ENCODE data around the gene ECE1. TPM values are rescaled to one million over a fixed set of nuclear protein-coding genes. Genes with fewer than 3 reads are reported as not detected.
A peak's percentile ranks its signal among the peaks of the same experiment; 100 is the strongest.

The ECE1 gene
- total and polyA plus RNA-seq, 10 donors: 17.2 to 142 (median 105) TPM

- intact Hi-C loops (cut with DNase I; ENCODE audit: low total_unique reads): no loop called here
- no peak overlapping the region for H3K4me3 ChIP-seq
- H3K4me1 ChIP-seq: peaks cover 0 to 86% (median 37%) of the 10 kb centered on the region in 6 donors
- WGBS, 5 donors: 86 to 99% (median 96%) methylated on average over 2 of the region's 2 CpGs
- DNase-seq: no peak
- no peaks in the 10 kb centered on the region for H3K27me3 ChIP-seq (replicated peaks in 1 of 7)
- peak overlapping the region in 3 of 8 donors; percentile 8 to 33 (median 12) for H3K27ac ChIP-seq
- H3K9me3 ChIP-seq: no peaks in the 10 kb centered on the region
- H3K36me3 ChIP-seq: peaks cover 0 to 9% (median 0%) of the 10 kb centered on the region in 6 donors
- no peak for TF ChIP-seq CTCF (IDR thresholded peaks at IDR 0.05 in 8 of 11, conservative IDR thresholded peaks at IDR 0.05 in 3 of 11)
These were observed 24.6 kb upstream of the ECE1 start for GRCh38 chr1:21314743-21315396.

- WGBS, 5 donors: 65 to 76% (median 70%) methylated on average over 19 of the region's 19 CpGs
- Histone ChIP-seq H3K9me3 (no peaks in the 10 kb centered on the region), H3K36me3 (peaks cover 0 to 9% (median 0%) of the 10 kb centered on the region in 6 donors), H3K4me3 (no peak overlapping the region), H3K27me3 (replicated peaks in 1 of 7) (no peaks in the 10 kb centered on the region), H3K27ac (peak overlapping the region in 3 of 8 donors; percentile 8 to 33 (median 12)), H3K4me1 (peaks cover 0 to 84% (median 38%) of the 10 kb centered on the region in 6 donors)
- intact Hi-C loops (cut with DNase I; ENCODE audit: low total_unique reads): no loop called here
- no peak for DNase-seq
- TF ChIP-seq POLR2AphosphoS5 (IDR thresholded peaks at IDR 0.05) (no peak), POLR2A (IDR thresholded peaks at IDR 0.05) (no peak), CTCF (IDR thresholded peaks at IDR 0.05 in 8 of 11, conservative IDR thresholded peaks at IDR 0.05 in 3 of 11) (no peak)
These were observed 23.8 kb upstream of the ECE1 start for GRCh38 chr1:21313886-21314721.

- Histone ChIP-seq H3K4me1 (peaks cover 0 to 84% (median 40%) of the 10 kb centered on the region in 6 donors), H3K4me3 (no peak overlapping the region), H3K9me3 (no peaks in the 10 kb centered on the region), H3K36me3 (peaks cover 0 to 9% (median 0%) of the 10 kb centered on the region in 6 donors), H3K27me3 (replicated peaks in 1 of 7) (no peaks in the 10 kb centered on the region), H3K27ac (peak overlapping the region in 2 of 8 donors; percentile 12 to 33)
- WGBS, 5 donors: 64 to 83% (median 76%) methylated on average over 6 of the region's 6 CpGs
- TF ChIP-seq POLR2A (IDR thresholded peaks at IDR 0.05): no peak
- TF ChIP-seq POLR2AphosphoS5 (IDR thresholded peaks at IDR 0.05): no peak
- TF ChIP-seq CTCF (IDR thresholded peaks at IDR 0.05 in 8 of 11, conservative IDR thresholded peaks at IDR 0.05 in 3 of 11): no peak
- no peak for DNase-seq
- intact Hi-C loops (cut with DNase I; ENCODE audit: low total_unique reads): no loop called here
These were observed 23.1 kb upstream of the ECE1 start for GRCh38 chr1:21313203-21313885.

Measured in spleen (tissue), 11 donors.